ENCODE results near the gene DZIP1.

- no peak for TF ChIP-seq EZH2 (IDR thresholded peaks at IDR 0.05; ENCODE audit: borderline replicate concordance, low read length)
- no peak for TF ChIP-seq CTCF (IDR thresholded peaks at IDR 0.05; ENCODE audit: low read length)
Measured at GRCh38 chr13:95603887-95604555, 40.5 kb downstream of the DZIP1 start.
